Stimulated activated CD4-positive, alpha-beta T cell treated with anti-CD3 and anti-CD28 coated beads, TNF-alpha, amount 100 ng/mL, for 4 hours (primary cell): ENCODE measurements around the gene LDB3.

Experiments used
- DNase-seq, 3 experiments: peaks; one replicate each; pipeline ENCODE4 v3.0.0-alpha.2; 2020; ENCODE audit warnings: low read depth in 3 of 3

LDB3 gene

GRCh38 chr10:86685893-86686632 is 17.8 kb downstream of the LDB3 start:
- no peak for DNase-seq

- no peak for DNase-seq
Measured at GRCh38 chr10:86686972-86687371, 18.7 kb downstream of the LDB3 start.

GRCh38 chr10:86687750-86688149 is 19.4 kb downstream of the LDB3 start:
- DNase-seq = no peak

GRCh38 chr10:86688398-86688921 is 20.1 kb downstream of the LDB3 start:
- DNase-seq = peak in 1 of 3 experiments; percentile 23

GRCh38 chr10:86689146-86689545 is 20.8 kb downstream of the LDB3 start:
- no peak for DNase-seq

GRCh38 chr10:86690231-86690630 is 21.9 kb downstream of the LDB3 start:
- no peak for DNase-seq

GRCh38 chr10:86690657-86691084 is 22.4 kb downstream of the LDB3 start:
- no peak for DNase-seq

- no peak for DNase-seq
Measured at GRCh38 chr10:86691333-86692022, 23.2 kb downstream of the LDB3 start.

GRCh38 chr10:86692023-86692514 is 23.8 kb downstream of the LDB3 start:
- DNase-seq = no peak

- no peak for DNase-seq
Measured at GRCh38 chr10:86692664-86693063, 24.4 kb downstream of the LDB3 start.

GRCh38 chr10:86693275-86693674 is 25.0 kb downstream of the LDB3 start:
- DNase-seq = no peak

- DNase-seq = no peak
Measured at GRCh38 chr10:86693721-86694369, 25.5 kb downstream of the LDB3 start.

GRCh38 chr10:86698207-86698940 is 30.1 kb downstream of the LDB3 start:
- DNase-seq = no peak

GRCh38 chr10:86699125-86699524 is 30.8 kb downstream of the LDB3 start:
- DNase-seq = no peak

- DNase-seq = no peak
Measured at GRCh38 chr10:86699541-86699940, 31.2 kb downstream of the LDB3 start.

- DNase-seq = no peak
Measured at GRCh38 chr10:86699991-86700840, 31.9 kb downstream of the LDB3 start.

- no peak for DNase-seq
Measured at GRCh38 chr10:86700851-86701617, 32.7 kb downstream of the LDB3 start.

GRCh38 chr10:86703176-86703575 is 34.9 kb downstream of the LDB3 start:
- DNase-seq = no peak

GRCh38 chr10:86705139-86705538 is 36.8 kb downstream of the LDB3 start:
- no peak for DNase-seq

- no peak for DNase-seq
Measured at GRCh38 chr10:86705905-86706304, 37.6 kb downstream of the LDB3 start.
